ENCODE data around the gene RPH3AL.
"Not testable (repeated sequence)": the region's sequence is repeated elsewhere in the genome, so short reads cannot be mapped to it uniquely, and the experiment has no call there.

Gene RPH3AL

GRCh38 chr17:170130-170670, 182.4 kb downstream of the RPH3AL start:
- no peak for DNase-seq

- DNase-seq, result not testable (repeated sequence)
These were observed 184.0 kb downstream of the RPH3AL start for GRCh38 chr17:168614-169013.

DNA sequence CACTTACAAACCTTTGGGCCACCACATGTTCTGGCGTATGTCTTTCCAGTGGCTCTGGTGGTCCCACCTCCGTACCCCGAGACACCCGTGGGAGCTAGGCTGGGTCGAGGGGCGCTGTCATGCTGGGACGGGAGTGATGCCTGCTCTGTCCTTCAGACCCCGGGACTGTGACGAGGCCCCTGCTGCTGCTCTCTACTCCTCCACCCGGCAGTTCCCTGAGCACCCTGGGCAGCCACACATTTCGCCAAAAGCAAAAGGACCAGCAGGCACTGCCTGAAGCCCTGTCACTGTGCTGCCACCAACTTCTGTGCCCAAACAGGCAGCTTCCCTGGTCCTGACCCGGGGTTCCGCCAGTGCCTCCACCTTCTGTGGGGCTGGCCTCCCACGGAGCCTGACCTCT, 186.7 kb downstream of the RPH3AL start:
- no peak for DNase-seq

DNA sequence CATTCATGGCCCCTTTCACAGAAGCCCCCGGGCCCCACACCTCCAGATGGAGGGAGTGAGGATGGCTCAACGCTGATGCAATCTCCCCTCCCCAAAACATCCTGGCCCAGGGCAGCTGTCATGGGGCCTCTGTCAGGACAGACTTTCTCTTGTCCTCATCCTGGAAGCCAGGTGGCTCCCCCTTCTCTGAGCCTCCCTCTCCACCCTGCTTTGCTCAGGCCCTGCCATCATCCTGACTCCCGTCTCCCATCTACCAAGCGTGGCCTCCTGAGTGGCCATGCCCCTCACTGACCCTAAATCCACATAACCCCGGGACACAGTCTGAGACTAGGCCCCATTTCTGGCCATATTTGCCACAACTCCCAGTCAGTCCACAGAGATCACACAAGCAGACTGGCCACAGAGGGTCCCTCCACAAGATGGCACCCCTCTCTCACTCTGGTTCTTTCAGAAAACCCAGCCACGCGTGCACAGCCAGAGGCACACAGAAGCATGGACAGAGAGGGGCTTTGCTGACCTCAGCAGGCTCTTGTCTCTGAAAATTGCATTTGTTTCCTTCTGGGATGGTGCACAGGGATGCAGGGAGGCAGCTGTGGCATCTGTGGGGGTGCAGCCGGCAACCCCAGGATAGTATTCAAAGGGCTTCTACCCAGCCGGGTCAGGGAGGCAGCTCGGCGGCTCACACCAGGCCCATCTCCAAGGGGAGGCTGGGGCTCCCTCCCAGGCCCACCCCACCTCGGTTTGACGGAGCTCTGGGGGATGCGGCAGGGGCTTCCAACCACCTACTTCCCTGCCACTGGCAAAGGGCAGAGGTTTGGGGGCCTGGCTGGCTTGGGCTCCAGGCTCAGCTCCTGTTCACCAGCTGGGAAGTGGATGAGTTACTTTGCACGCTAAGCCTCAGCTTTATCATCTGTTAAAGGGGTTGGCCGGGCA, 188.0 kb downstream of the RPH3AL start:
- peak; percentile 23 to 25 for DNase-seq

DNA sequence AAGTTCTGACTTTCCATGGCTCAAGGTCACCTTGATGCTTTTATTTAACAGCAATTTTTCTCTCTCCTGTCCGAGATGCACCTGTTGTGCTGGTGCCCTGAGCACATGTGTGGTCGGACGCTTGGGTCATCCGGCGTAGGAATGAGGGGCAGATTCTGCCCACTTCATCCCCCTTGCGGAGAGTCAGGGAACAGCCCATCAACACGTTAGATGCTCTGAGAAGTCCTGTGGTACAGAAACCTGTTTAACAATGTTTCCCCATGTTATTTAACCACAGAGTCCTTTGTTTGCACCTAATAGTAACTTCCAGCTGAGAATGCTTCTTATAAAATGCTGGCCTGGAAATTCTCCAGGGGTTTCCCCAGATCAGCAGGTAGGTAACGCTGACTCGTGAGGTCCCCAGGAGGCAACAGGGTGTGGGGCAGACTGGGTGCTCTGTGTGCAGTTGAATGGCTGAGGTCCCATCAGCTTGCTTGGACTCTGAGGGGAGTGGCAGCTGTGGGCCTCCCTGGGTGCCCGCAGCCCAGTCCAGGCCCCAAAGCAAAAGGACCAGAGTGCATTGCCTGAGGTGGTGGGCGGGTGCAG, 189.0 kb downstream of the RPH3AL start:
- DNase-seq, result no peak

DNA sequence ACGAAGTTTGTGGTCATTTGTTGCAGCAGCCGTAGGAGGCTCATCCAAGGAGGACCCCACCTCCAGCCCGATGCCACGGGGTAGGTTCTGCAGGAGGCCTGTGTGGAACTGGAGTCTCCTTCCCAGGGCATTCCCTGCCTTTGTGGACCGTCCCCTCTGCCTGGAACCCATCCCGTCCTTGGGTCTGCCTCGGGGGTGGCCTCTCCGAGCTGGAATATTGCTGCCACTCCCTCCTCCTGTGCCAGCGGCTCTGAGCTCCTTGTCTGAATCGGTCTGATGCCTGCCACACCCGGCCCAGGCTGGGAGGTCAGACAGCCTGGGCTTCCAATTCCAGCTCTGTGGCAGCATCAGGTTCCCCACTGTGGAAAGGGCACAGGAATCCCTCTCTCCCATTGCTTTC, 189.9 kb downstream of the RPH3AL start:
- DNase-seq, result no peak

All from stimulated activated CD4-positive, alpha-beta T cell treated with anti-CD3 and anti-CD28 coated beads, Interleukin-2, amount 100 ng/mL, for 24 hours (primary cell).